PC-9 (cell line): Measurements from ENCODE around the gene TGFB1I1. TPM values are rescaled to one million over a fixed set of nuclear protein-coding genes. Genes with fewer than 3 reads are reported as not detected.

Experiments used
- Bru-seq: library from RNA; stranded (reverse); fragments of 400-500 nt; gene quantifications from one replicate; lab custom pipeline; 2021; lab: Mats Ljungman, UMichigan
- BruChase-seq, 2 experiments: library from RNA; stranded (reverse); fragments of 400-500 nt; gene quantifications; one replicate each; lab custom pipeline; 2021; lab: Mats Ljungman, UMichigan
- BruUV-seq: library from RNA; stranded (reverse); fragments of 400-500 nt; replicated peaks from 2 replicates; lab custom pipeline; 2021; lab: Mats Ljungman, UMichigan
- CTCF ChIA-PET: fragments of 300-600 bp; sonication (Branson Sonifier 250); formaldehyde crosslinking; loops from one replicate; lab custom pipeline; 2022; ENCODE audit warnings: antibody characterized with exemption; lab: Charles Lee
- POLR2A ChIA-PET: fragments of 300-600 bp; sonication (Branson Sonifier 250); formaldehyde crosslinking; loops from one replicate; lab custom pipeline; 2022; ENCODE audit warnings: antibody characterized with exemption; ENCODE audit not compliant: unreplicated experiment; lab: Charles Lee
- DNase-seq, 2 experiments: peaks; one replicate each; pipeline versions ENCODE4 v3.0.0 to v3.0.0-alpha.2; 2015 to 2022; ENCODE audit warnings: mixed read lengths in 1 of 2
- H2AFZ ChIP-seq: fragments of 200-600 bp; sonication (generic); 2 replicates; pipeline ENCODE4 v1.8.1; 2017; ENCODE audit warnings: antibody characterized with exemption
- H3F3A ChIP-seq: fragments of 200-600 bp; sonication (generic); 2 replicates; pipeline ENCODE4 v1.8.1; 2017; ENCODE audit warnings: antibody characterized with exemption, mild to moderate bottlenecking, low read depth; ENCODE audit not compliant: insufficient read depth
- H3K27ac ChIP-seq: fragments of 200-600 bp; sonication (generic); 2 replicates; pipeline ENCODE4 v1.6.1; 2016; ENCODE audit warnings: mixed run types
- H3K27me3 ChIP-seq: fragments of 200-600 bp; sonication (generic); 2 replicates; pipeline ENCODE4 v1.6.1; 2016; ENCODE audit warnings: low read depth, mixed run types; ENCODE audit not compliant: insufficient read depth
- H3K36me3 ChIP-seq: fragments of 200-600 bp; sonication (generic); 2 replicates; pipeline ENCODE4 v1.6.1; 2016; ENCODE audit warnings: low read depth, mixed run types
- H3K4me1 ChIP-seq: fragments of 200-600 bp; sonication (generic); replicated peaks from 2 replicates; pipeline ENCODE4 v1.6.1; 2016; ENCODE audit warnings: mixed run types; ENCODE audit not compliant: insufficient read depth
- H3K4me2 ChIP-seq: fragments of 200-600 bp; sonication (generic); 2 replicates; pipeline ENCODE4 v1.6.1; 2017; ENCODE audit warnings: mixed run types
- H3K4me3 ChIP-seq: fragments of 200-600 bp; sonication (generic); 2 replicates; pipeline ENCODE4 v1.6.1; 2016; ENCODE audit warnings: mixed run types
- H3K79me2 ChIP-seq: fragments of 200-600 bp; sonication (generic); 2 replicates; pipeline ENCODE4 v1.6.1; 2017; ENCODE audit warnings: low read depth, mixed run types
- H3K9me2 ChIP-seq: fragments of 200-600 bp; sonication (generic); 2 replicates; pipeline ENCODE4 v1.8.1; 2017; ENCODE audit warnings: mild to moderate bottlenecking; ENCODE audit not compliant: insufficient read depth
- H3K9me3 ChIP-seq: fragments of 200-600 bp; sonication (generic); 2 replicates; pipeline ENCODE4 v1.8.1; 2016; ENCODE audit warnings: low read depth; ENCODE audit not compliant: insufficient read depth
- H4K20me1 ChIP-seq: fragments of 200-600 bp; sonication (generic); 2 replicates; pipeline ENCODE4 v1.8.1; 2017; ENCODE audit not compliant: insufficient read depth
- EZH2 ChIP-seq: fragments of 200-600 bp; sonication (generic); IDR thresholded peaks from 2 replicates; pipeline ENCODE4 v1.8.0; 2017; ENCODE audit warnings: antibody characterized with exemption, low read depth
- intact Hi-C: fragments of 100-400 bp; cut with micrococcal nuclease; formaldehyde crosslinking; loops from one replicate; pipeline ENCODE4 v1.10.0; 2022; ENCODE audit not compliant: unreplicated experiment
- long read RNA-seq: library from polyadenylated mRNA; stranded (forward); transcript quantifications from one replicate; pipeline ENCODE4 v2.0.0, GENCODE V29; 2022
- total RNA-seq: library from RNA; stranded (reverse); gene quantifications from 2 replicates; pipeline ENCODE4 v1.2.3, GENCODE V29; 2021
- TF ChIP-seq, protein P1 (sequence below): fragments of 200-600 bp; sonication (generic); conservative IDR thresholded peaks from 2 replicates; pipeline ENCODE4 v1.6.1; 2017; ENCODE audit warnings: mixed run types, antibody characterized with exemption, mild to moderate bottlenecking, moderate library complexity

TGFB1I1 gene
- total RNA-seq (9.0 and 15.3 TPM in 2 replicates), Bru-seq, nascent RNA (percentile 35 among the genes with signal in this experiment), BruChase-seq, experiment 1, labeled RNA remaining after a 2-hour chase (percentile 37 among the genes with signal in this experiment), BruChase-seq, experiment 2, labeled RNA remaining after a 6-hour chase (percentile 46 among the genes with signal in this experiment)
- long read RNA-seq, partial matches to known transcripts, result 5 of 10 reads
- long read RNA-seq, other reads (novel, unspliced or antisense), result 3 of 10 reads

DNA sequence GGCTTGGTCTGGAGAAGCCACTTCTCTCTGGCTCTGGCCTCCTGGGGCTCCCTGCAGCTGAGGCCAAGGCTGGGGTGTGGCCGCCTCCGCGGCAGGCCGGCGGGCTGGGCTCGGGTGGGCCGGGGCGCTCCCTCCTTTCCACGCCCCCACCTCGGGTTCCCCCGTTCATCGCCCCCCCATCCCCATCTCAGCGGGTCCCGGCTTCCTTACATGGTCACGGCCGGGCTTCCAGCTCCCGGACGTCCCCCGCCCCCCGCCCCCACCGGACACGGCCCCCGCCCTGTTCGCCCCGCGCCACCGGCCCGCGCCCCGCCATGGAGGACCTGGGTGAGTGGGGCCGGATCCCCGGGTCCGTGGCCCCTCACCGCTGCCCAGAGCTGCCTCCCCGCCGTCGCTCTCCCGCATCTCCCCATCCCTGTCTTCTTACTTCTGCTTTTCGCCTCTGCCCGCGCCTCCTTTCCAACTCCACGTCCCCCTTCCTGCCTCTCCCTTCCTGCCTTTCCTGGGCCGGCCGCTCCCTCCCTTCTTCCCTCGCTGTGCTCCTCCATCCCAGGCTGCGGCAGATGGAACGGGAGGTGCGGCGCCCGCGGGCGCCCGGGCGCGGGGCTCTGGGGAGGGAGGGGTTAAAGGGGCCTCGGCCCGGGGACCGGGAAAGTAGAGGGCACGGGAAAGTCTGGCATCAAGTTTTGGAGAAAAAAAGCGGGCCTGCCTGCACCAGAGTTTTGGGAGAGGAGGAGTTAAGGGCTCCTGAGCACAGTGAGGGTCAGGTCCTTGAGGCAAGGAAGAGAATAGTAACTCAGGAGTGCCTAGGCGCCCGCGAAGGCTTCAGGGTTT, at the start of gene TGFB1I1:
Gene TGFB1I1, plus strand, starts transcription at position 278 of the 834 bp plus-strand sequence. Its CDS starts 37 bp downstream, at position 315.
- no peaks in the 10 kb centered on the region for H3K9me2 ChIP-seq
- H3K79me2 ChIP-seq, result no peaks in the 10 kb centered on the region
- no peak within 1 kb of the TSS for H3K27ac ChIP-seq
- H3K9me3 ChIP-seq, result no peaks in the 10 kb centered on the region
- H3F3A ChIP-seq, result peaks cover 21% of the 10 kb centered on the region; the same call in 1 of the 2 replicates
- ChIA-PET CTCF (interaction anchor here (0.6 to 1.9 kb wide), 3 partner anchors 12 to 18 kb away, joined by 3 to 10 read pairs (median 4); no protein-coding TSS in a partner anchor), POLR2A (interaction anchor here (0.6 to 0.7 kb wide), 3 partner anchors 13 to 532 kb away, joined by 3 to 9 read pairs (median 8); no protein-coding TSS in a partner anchor)
- peak within 1 kb of the TSS; percentile 83 for H2AFZ ChIP-seq
- H4K20me1 ChIP-seq, result no peaks in the 10 kb centered on the region; the same call in 1 of the 2 replicates
- H3K4me1 ChIP-seq, result peaks cover 13% of the 10 kb centered on the region; the same call in 1 of the 2 replicates
- H3K4me2 ChIP-seq, result peak within 1 kb of the TSS; percentile 96
- no peaks in the 10 kb centered on the region for H3K36me3 ChIP-seq
- H3K4me3 ChIP-seq, result peak within 1 kb of the TSS; percentile 60
- intact Hi-C loops, result loop anchor here (5.0 kb wide), 1 partner anchor 225 kb away; no protein-coding TSS in a partner anchor
- DNase-seq, result no peak
- no peaks in the 10 kb centered on the region for H3K27me3 ChIP-seq
- no TSS peak for BruUV-seq
- TF ChIP-seq, protein P1, sequence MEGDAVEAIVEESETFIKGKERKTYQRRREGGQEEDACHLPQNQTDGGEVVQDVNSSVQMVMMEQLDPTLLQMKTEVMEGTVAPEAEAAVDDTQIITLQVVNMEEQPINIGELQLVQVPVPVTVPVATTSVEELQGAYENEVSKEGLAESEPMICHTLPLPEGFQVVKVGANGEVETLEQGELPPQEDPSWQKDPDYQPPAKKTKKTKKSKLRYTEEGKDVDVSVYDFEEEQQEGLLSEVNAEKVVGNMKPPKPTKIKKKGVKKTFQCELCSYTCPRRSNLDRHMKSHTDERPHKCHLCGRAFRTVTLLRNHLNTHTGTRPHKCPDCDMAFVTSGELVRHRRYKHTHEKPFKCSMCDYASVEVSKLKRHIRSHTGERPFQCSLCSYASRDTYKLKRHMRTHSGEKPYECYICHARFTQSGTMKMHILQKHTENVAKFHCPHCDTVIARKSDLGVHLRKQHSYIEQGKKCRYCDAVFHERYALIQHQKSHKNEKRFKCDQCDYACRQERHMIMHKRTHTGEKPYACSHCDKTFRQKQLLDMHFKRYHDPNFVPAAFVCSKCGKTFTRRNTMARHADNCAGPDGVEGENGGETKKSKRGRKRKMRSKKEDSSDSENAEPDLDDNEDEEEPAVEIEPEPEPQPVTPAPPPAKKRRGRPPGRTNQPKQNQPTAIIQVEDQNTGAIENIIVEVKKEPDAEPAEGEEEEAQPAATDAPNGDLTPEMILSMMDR, result no peak
- no peak for TF ChIP-seq EZH2

DNA sequence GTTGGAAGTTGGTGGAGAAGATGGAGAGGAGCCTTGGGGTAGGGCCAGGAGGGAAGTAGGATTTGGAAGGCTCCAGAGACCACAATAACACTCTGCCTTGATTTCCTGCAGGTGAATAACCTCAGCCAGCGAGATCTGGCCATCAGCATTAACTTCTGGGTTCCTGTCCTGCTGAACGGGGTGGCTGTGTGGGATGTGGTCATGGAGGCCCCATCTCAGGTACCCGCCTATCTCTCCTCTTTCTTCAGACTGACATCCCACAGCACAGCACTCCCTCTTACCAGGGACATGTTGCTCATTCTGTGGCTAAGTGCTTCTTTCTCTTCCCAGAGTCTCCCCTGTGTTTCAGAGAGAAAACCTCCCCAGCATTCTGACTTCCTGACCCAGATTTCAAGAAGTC, 48.7 kb upstream of the TGFB1I1 start:
- no peaks in the 10 kb centered on the region for H3K4me1 ChIP-seq

DNA sequence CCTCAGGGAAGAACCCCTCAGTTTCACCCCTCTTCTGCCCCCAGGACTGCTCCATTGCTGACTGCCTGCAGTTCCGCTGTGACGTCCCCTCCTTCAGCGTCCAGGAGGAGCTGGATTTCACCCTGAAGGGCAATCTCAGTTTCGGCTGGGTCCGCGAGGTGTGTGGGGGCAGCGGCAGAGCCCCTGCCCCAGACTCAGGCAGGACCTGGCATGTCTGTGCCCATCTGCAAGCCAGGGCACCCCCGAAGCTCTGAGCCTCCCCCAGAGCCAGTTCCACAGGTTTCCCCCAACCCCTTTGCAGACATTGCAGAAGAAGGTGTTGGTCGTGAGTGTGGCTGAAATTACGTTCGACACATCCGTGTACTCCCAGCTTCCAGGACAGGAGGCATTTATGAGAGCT, 48.2 kb upstream of the TGFB1I1 start:
- CTCF ChIA-PET, result no interaction called here
- Histone ChIP-seq H2AFZ (no peak overlapping the region), H3K9me3 (no peaks in the 10 kb centered on the region), H3K27ac (no peak overlapping the region), H3K4me1 (no peaks in the 10 kb centered on the region), H3K9me2 (no peaks in the 10 kb centered on the region), H3K27me3 (peaks cover 49% of the 10 kb centered on the region), H3K4me3 (no peak overlapping the region), H4K20me1 (no peaks in the 10 kb centered on the region), H3K79me2 (no peaks in the 10 kb centered on the region), H3K36me3 (no peaks in the 10 kb centered on the region), H3K4me2 (no peak overlapping the region), H3F3A (no peaks in the 10 kb centered on the region)
- intact Hi-C loops, result no loop called here
- TF ChIP-seq EZH2, result no peak
- TF ChIP-seq, protein P1, result no peak
- DNase-seq, result no peak
- POLR2A ChIA-PET, result no interaction called here
- no TSS peak for BruUV-seq

More for the DNA sequence above, 48.7 kb upstream of the TGFB1I1 start:
- H3K27me3 ChIP-seq, result peaks cover 49% of the 10 kb centered on the region
- no peak overlapping the region for H3K27ac ChIP-seq
- no peaks in the 10 kb centered on the region for H3K79me2 ChIP-seq
- TF ChIP-seq, protein P1, result no peak
- no peak overlapping the region for H2AFZ ChIP-seq
- intact Hi-C loops, result no loop called here
- no peaks in the 10 kb centered on the region for H3K36me3 ChIP-seq
- H3K9me2 ChIP-seq, result no peaks in the 10 kb centered on the region
- CTCF ChIA-PET, result no interaction called here
- DNase-seq, result no peak
- BruUV-seq, result no TSS peak
- H3F3A ChIP-seq, result no peaks in the 10 kb centered on the region
- no peak overlapping the region for H3K4me3 ChIP-seq
- H3K9me3 ChIP-seq, result no peaks in the 10 kb centered on the region
- H3K4me2 ChIP-seq, result no peak overlapping the region
- POLR2A ChIA-PET, result no interaction called here
- H4K20me1 ChIP-seq, result no peaks in the 10 kb centered on the region
